Progenitor cell of endocrine pancreas (in vitro differentiated cells): ENCODE data around the gene VARS2. TPM values are rescaled to one million over a fixed set of nuclear protein-coding genes. Genes with fewer than 3 reads are reported as not detected.
"Not testable (repeated sequence)": the region's sequence is repeated elsewhere in the genome, so short reads cannot be mapped to it uniquely, and the experiment has no call there.

Experiments used
- DNase-seq: peaks from one replicate; pipeline ENCODE4 v3.0.0; 2021; ENCODE audit warnings: low spot score; ENCODE audit not compliant: unreplicated experiment
- H3K27ac Mint-ChIP-seq: 2 replicates; pipeline ENCODE4 v1.8.0; 2021; ENCODE audit warnings: mild to moderate bottlenecking, moderate library complexity, mixed read lengths
- H3K27me3 Mint-ChIP-seq: 2 replicates; pipeline ENCODE4 v1.8.0; 2021; ENCODE audit warnings: mixed read lengths
- H3K36me3 Mint-ChIP-seq: 2 replicates; pipeline ENCODE4 v1.8.0; 2022; ENCODE audit warnings: mixed read lengths; ENCODE audit not compliant: insufficient read depth
- H3K4me1 Mint-ChIP-seq: 2 replicates; pipeline ENCODE4 v1.8.0; 2021; ENCODE audit warnings: low read depth, mixed read lengths
- H3K4me3 Mint-ChIP-seq: 2 replicates; pipeline ENCODE4 v1.8.0; 2021; ENCODE audit warnings: low read depth, mild to moderate bottlenecking, moderate library complexity, mixed read lengths
- H3K9me3 Mint-ChIP-seq: 2 replicates; pipeline ENCODE4 v1.8.0; 2021; ENCODE audit warnings: low read depth, mixed read lengths
- total RNA-seq: library from RNA; stranded (reverse); gene quantifications from 2 replicates; pipeline ENCODE4 v1.2.1, GENCODE V29; 2021
- TF ChIP-seq, protein P1 (sequence below): fragments of 200-600 bp; sonication (generic); IDR thresholded peaks from one replicate; pipeline ENCODE4 v1.5.0; 2021; ENCODE audit warnings: antibody characterized with exemption, mild to moderate bottlenecking; ENCODE audit not compliant: unreplicated experiment

VARS2 gene
- total RNA-seq, 1 donor from 2014 or later = 58.0 TPM

DNA sequence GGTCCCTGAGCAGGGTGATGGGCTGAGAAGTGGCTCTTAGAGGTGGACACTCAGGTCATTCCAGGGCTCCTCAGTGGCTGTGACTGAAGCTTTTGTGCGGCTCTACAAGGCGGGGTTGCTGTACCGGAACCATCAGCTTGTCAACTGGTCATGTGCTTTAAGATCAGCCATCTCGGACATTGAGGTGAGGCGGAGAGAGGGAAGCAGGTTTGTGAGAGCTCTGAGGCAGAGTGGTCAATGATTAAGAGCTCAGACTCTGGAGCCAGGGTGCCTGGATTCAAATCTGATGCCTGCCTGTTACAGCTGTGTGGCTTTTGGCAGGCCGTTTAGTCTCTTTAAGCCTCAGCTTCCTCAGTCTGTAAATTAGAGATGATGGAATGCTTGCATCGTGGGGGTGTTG lies 3.0 kb downstream of the VARS2 start:
- Mint-ChIP-seq H3K27ac (no peak overlapping the region), H3K4me3 (no peak overlapping the region), H3K36me3 (peaks cover 19% of the 10 kb centered on the region), H3K27me3 (no peaks in the 10 kb centered on the region), H3K9me3 (no peaks in the 10 kb centered on the region), H3K4me1 (peaks cover 12% of the 10 kb centered on the region)
- TF ChIP-seq, protein P1, sequence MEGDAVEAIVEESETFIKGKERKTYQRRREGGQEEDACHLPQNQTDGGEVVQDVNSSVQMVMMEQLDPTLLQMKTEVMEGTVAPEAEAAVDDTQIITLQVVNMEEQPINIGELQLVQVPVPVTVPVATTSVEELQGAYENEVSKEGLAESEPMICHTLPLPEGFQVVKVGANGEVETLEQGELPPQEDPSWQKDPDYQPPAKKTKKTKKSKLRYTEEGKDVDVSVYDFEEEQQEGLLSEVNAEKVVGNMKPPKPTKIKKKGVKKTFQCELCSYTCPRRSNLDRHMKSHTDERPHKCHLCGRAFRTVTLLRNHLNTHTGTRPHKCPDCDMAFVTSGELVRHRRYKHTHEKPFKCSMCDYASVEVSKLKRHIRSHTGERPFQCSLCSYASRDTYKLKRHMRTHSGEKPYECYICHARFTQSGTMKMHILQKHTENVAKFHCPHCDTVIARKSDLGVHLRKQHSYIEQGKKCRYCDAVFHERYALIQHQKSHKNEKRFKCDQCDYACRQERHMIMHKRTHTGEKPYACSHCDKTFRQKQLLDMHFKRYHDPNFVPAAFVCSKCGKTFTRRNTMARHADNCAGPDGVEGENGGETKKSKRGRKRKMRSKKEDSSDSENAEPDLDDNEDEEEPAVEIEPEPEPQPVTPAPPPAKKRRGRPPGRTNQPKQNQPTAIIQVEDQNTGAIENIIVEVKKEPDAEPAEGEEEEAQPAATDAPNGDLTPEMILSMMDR = no peak
- DNase-seq = no peak

DNA sequence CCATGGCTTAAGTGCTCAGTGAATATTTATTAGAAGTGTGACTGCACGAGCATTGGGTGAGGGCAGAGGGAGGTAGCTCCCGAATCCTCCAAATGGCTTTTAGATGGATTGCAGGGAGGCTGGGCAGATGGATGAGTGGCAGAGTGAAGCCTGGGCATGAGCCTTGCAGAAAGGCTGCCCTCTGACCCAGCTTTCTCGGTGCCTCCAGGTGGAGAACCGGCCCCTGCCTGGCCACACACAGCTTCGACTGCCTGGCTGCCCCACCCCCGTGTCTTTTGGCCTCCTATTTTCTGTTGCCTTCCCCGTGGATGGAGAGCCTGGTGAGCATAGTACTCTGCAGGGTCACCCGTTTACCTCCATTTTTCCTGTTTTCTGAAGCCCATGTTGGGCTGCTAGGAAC lies 3.4 kb downstream of the VARS2 start:
- no peak for DNase-seq
- no peak overlapping the region for H3K27ac Mint-ChIP-seq

DNA sequence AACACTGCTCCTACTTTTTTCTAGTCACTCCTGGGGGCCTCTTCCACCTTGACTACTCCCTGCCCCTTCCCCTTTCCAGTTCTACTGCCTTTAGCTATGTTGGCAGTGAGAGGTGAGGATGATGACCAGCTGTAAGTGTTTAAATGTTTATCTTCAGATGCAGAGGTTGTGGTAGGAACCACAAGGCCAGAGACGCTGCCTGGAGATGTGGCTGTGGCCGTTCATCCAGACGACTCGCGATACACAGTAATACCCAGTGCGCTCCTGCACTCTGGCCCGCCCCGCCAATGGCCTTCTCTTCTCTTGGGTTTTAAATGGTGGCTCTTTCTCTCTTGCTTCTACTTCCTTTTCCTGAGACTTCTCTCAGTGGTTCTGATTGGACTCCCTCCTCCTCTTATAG lies 4.6 kb downstream of the VARS2 start:
- Mint-ChIP-seq H3K27me3 (no peaks in the 10 kb centered on the region), H3K4me3 (no peak overlapping the region), H3K4me1 (peaks cover 10% of the 10 kb centered on the region), H3K27ac (no peak overlapping the region), H3K9me3 (no peaks in the 10 kb centered on the region), H3K36me3 (peaks cover 16% of the 10 kb centered on the region)
- TF ChIP-seq, protein P1 = no peak
- no peak for DNase-seq

More for the DNA sequence above, 3.4 kb downstream of the VARS2 start:
- H3K9me3 Mint-ChIP-seq = no peaks in the 10 kb centered on the region
- H3K27me3 Mint-ChIP-seq = no peaks in the 10 kb centered on the region
- TF ChIP-seq, protein P1 = no peak
- no peak overlapping the region for H3K4me3 Mint-ChIP-seq
- H3K4me1 Mint-ChIP-seq = peaks cover 12% of the 10 kb centered on the region
- peaks cover 16% of the 10 kb centered on the region for H3K36me3 Mint-ChIP-seq

GRCh38 chr6:30922447-30922852 lies 8.4 kb downstream of the VARS2 start:
- Mint-ChIP-seq H3K36me3 (peaks cover 11% of the 10 kb centered on the region), H3K4me3 (no peak overlapping the region), H3K27ac (no peak overlapping the region), H3K27me3 (no peaks in the 10 kb centered on the region), H3K9me3 (no peaks in the 10 kb centered on the region), H3K4me1 (no peaks in the 10 kb centered on the region)
- no peak for DNase-seq
- TF ChIP-seq, protein P1 = no peak

- peaks cover 21% of the 10 kb centered on the region for H3K36me3 Mint-ChIP-seq
- not testable (repeated sequence) for H3K4me1 Mint-ChIP-seq, H3K27ac Mint-ChIP-seq, H3K27me3 Mint-ChIP-seq, H3K9me3 Mint-ChIP-seq, H3K4me3 Mint-ChIP-seq, DNase-seq
Observed at GRCh38 chr6:30924040-30924627, 10.1 kb downstream of the VARS2 start.

DNA sequence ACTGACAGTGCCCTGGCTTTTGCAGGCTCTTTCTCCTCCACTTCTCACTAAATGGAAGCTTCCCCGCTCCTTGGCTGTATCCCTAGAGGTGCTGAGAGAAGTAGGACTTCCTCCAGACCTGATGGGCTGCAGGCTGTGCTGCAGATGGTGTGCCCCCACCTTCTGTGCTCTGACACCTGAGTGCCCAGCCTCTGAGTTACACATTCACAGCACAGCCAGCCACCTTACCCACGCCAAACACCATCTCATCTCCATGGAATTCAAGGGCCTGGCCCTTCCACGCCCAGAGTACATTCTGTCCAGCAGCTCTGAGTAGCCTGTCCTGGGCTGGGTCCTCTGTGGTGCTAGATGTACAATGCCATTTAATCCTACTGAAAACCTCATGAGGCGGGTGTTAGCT lies 12.6 kb downstream of the VARS2 start:
- H3K27ac Mint-ChIP-seq = no peak overlapping the region
- no peak for DNase-seq
- H3K4me1 Mint-ChIP-seq = peaks cover 3% of the 10 kb centered on the region
- no peaks in the 10 kb centered on the region for H3K27me3 Mint-ChIP-seq
- no peak overlapping the region for H3K4me3 Mint-ChIP-seq
- TF ChIP-seq, protein P1 = no peak
- peaks cover 8% of the 10 kb centered on the region for H3K9me3 Mint-ChIP-seq
- H3K36me3 Mint-ChIP-seq = peaks cover 20% of the 10 kb centered on the region

- peaks cover 20% of the 10 kb centered on the region for H3K36me3 Mint-ChIP-seq
- H3K4me1 Mint-ChIP-seq, H3K27ac Mint-ChIP-seq, H3K27me3 Mint-ChIP-seq, H3K9me3 Mint-ChIP-seq, DNase-seq, H3K4me3 Mint-ChIP-seq: not testable (repeated sequence)
Observed at GRCh38 chr6:30927080-30927479, 13.0 kb downstream of the VARS2 start.
